ENCODE measurements around the gene INO80B. TPM values are rescaled to one million over a fixed set of nuclear protein-coding genes. Genes with fewer than 3 reads are reported as not detected.

INO80B gene
- total RNA-seq, 1 experiment from 2014 or later = 24.0 TPM

DNA sequence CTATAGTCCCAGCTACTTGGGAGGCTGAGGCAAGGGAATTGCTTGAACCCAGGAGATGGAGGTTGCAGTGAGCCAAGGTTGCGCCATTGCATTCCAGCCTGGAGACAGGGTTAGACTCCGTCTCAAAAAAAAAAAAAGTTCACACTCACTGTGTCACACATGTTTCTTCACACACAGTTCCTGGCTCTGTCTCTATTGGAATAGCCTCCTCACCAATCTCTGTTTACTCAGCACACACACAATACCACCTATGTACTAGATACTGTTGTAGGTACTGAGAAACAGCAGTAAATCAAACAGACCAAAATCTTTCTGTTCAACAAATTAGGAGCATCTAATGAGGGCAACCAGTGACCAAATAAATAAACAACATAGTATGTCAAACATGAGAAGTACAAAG lies 31.3 kb downstream of the INO80B start:
- Histone ChIP-seq H3K27me3 (ENCODE audit: insufficient read depth, low read length) (no peaks in the 10 kb centered on the region), H3K9ac (ENCODE audit: low read length) (no peak overlapping the region), H3K36me3 (ENCODE audit: control insufficient read depth in 1 of 2, insufficient read depth in 2 of 2, low read length in 2 of 2) (peaks cover 4 to 6% of the 10 kb centered on the region in 2 experiments; a peak in 3 of 4 replicates), H3K79me2 (ENCODE audit: insufficient read depth, low read length) (peaks cover 18% of the 10 kb centered on the region), H3K27ac (ENCODE audit: low read depth, low read length) (no peak overlapping the region), H3K9me3 (ENCODE audit: control insufficient read depth in 1 of 2, insufficient read depth in 1 of 2, low read depth in 1 of 2, low read length in 2 of 2) (no peaks in the 10 kb centered on the region), H3K4me3 (replicated peaks in 1 of 2; ENCODE audit: low read depth in 1 of 2, low read length in 2 of 2) (no peak overlapping the region), H3K4me1 (ENCODE audit: control insufficient read depth in 1 of 2, insufficient read depth in 2 of 2, low read length in 2 of 2) (peaks cover 12 to 25% of the 10 kb centered on the region in 2 experiments), H2AFZ (ENCODE audit: low read depth, low read length, poor library complexity, severe bottlenecking) (no peak overlapping the region), H3K4me2 (ENCODE audit: low read length) (no peak overlapping the region), H3K9me2 (ENCODE audit: insufficient read depth) (no peaks in the 10 kb centered on the region), H4K20me1 (ENCODE audit: insufficient read depth) (no peaks in the 10 kb centered on the region)
- no peak for DNase-seq (ENCODE audit: low read depth, low spot score)
- intact Hi-C loops (cut with micrococcal nuclease) = no loop called here
- TF ChIP-seq, protein P1, sequence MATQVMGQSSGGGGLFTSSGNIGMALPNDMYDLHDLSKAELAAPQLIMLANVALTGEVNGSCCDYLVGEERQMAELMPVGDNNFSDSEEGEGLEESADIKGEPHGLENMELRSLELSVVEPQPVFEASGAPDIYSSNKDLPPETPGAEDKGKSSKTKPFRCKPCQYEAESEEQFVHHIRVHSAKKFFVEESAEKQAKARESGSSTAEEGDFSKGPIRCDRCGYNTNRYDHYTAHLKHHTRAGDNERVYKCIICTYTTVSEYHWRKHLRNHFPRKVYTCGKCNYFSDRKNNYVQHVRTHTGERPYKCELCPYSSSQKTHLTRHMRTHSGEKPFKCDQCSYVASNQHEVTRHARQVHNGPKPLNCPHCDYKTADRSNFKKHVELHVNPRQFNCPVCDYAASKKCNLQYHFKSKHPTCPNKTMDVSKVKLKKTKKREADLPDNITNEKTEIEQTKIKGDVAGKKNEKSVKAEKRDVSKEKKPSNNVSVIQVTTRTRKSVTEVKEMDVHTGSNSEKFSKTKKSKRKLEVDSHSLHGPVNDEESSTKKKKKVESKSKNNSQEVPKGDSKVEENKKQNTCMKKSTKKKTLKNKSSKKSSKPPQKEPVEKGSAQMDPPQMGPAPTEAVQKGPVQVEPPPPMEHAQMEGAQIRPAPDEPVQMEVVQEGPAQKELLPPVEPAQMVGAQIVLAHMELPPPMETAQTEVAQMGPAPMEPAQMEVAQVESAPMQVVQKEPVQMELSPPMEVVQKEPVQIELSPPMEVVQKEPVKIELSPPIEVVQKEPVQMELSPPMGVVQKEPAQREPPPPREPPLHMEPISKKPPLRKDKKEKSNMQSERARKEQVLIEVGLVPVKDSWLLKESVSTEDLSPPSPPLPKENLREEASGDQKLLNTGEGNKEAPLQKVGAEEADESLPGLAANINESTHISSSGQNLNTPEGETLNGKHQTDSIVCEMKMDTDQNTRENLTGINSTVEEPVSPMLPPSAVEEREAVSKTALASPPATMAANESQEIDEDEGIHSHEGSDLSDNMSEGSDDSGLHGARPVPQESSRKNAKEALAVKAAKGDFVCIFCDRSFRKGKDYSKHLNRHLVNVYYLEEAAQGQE (IDR thresholded peaks at IDR 0.05; ENCODE audit: low read depth) = no peak
- TF ChIP-seq EGR1 (IDR thresholded peaks at IDR 0.05; ENCODE audit: low read depth) (no peak), TCF7L2 (IDR thresholded peaks at IDR 0.05; ENCODE audit: borderline replicate concordance, extremely low read depth, insufficient read depth, insufficient read length) (no peak), ZNF274 (IDR thresholded peaks at IDR 0.05; ENCODE audit: low read depth, low read length) (no peak), JUND (IDR thresholded peaks at IDR 0.05) (no peak), SP1 (IDR thresholded peaks at IDR 0.05; ENCODE audit: low read depth) (no peak), SRF (IDR thresholded peaks at IDR 0.05; ENCODE audit: low read depth) (no peak), SIN3A (IDR thresholded peaks at IDR 0.05; ENCODE audit: low read depth) (no peak), ZFX (IDR thresholded peaks at IDR 0.05) (no peak), EZH2 (IDR thresholded peaks at IDR 0.05) (no peak), RAD21 (IDR thresholded peaks at IDR 0.05; ENCODE audit: low read depth) (no peak), POLR2A (IDR thresholded peaks at IDR 0.05; ENCODE audit: borderline replicate concordance, extremely low read depth, insufficient read depth, insufficient read length) (no peak)
- TF ChIP-seq, protein P2, sequence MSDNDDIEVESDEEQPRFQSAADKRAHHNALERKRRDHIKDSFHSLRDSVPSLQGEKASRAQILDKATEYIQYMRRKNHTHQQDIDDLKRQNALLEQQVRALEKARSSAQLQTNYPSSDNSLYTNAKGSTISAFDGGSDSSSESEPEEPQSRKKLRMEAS (IDR thresholded peaks at IDR 0.05) = no peak
- TF ChIP-seq, protein P3, sequence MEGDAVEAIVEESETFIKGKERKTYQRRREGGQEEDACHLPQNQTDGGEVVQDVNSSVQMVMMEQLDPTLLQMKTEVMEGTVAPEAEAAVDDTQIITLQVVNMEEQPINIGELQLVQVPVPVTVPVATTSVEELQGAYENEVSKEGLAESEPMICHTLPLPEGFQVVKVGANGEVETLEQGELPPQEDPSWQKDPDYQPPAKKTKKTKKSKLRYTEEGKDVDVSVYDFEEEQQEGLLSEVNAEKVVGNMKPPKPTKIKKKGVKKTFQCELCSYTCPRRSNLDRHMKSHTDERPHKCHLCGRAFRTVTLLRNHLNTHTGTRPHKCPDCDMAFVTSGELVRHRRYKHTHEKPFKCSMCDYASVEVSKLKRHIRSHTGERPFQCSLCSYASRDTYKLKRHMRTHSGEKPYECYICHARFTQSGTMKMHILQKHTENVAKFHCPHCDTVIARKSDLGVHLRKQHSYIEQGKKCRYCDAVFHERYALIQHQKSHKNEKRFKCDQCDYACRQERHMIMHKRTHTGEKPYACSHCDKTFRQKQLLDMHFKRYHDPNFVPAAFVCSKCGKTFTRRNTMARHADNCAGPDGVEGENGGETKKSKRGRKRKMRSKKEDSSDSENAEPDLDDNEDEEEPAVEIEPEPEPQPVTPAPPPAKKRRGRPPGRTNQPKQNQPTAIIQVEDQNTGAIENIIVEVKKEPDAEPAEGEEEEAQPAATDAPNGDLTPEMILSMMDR (IDR thresholded peaks at IDR 0.05 in 2 of 3, conservative IDR thresholded peaks at IDR 0.05 in 1 of 3; ENCODE audit: borderline replicate concordance in 1 of 3, insufficient read depth in 1 of 3, low read depth in 2 of 3, low read length in 2 of 3) = no peak
- TF ChIP-seq, protein P4, sequence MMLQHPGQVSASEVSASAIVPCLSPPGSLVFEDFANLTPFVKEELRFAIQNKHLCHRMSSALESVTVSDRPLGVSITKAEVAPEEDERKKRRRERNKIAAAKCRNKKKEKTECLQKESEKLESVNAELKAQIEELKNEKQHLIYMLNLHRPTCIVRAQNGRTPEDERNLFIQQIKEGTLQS (IDR thresholded peaks at IDR 0.05) = no peak
- BruUV-seq (replicated peaks) = no TSS peak
- RAD21 ChIA-PET (ENCODE audit: low non-redundant PET in 1 of 2, low total read pairs in 2 of 2, uncharacterized antibody in 2 of 2, unreplicated experiment in 2 of 2) = no interaction called here
- POLR2A ChIA-PET = no interaction called here
- no peak for ATAC-seq
- CTCF ChIA-PET = no interaction called here

Data from HCT116 (cell line).